Activated CD4-positive, alpha-beta memory T cell treated with anti-CD3 and anti-CD28 coated beads, Interleukin-2, amount 10 ng/mL, durations not matched to agents 7 days and 5 days (primary cell): ENCODE results near the gene CCDC89. TPM values are rescaled to one million over a fixed set of nuclear protein-coding genes. Genes with fewer than 3 reads are reported as not detected.
"Not testable (repeated sequence)": the region's sequence is repeated elsewhere in the genome, so short reads cannot be mapped to it uniquely, and the experiment has no call there.

Experiments
- CTCF ChIA-PET: fragments of 350-600 bp; sonication (Branson Sonifier 250); formaldehyde crosslinking; loops from one replicate; lab custom pipeline; 2021; ENCODE audit warnings: antibody characterized with exemption, inconsistent platforms; lab: Charles Lee
- POLR2A ChIA-PET: fragments of 350-600 bp; sonication (Branson Sonifier 250); formaldehyde crosslinking; loops from one replicate; lab custom pipeline; 2021; ENCODE audit warnings: antibody characterized with exemption; lab: Charles Lee
- DNase-seq: peaks from one replicate; pipeline ENCODE4 v3.0.0-alpha.2; 2020
- H3K27ac Mint-ChIP-seq: one replicate; pipeline ENCODE4 v1.8.0; 2021; ENCODE audit warnings: mild to moderate bottlenecking, mixed read lengths
- H3K27me3 Mint-ChIP-seq: one replicate; pipeline ENCODE4 v1.8.0; 2021; ENCODE audit warnings: mixed read lengths
- H3K36me3 Mint-ChIP-seq: one replicate; pipeline ENCODE4 v1.8.0; 2021; ENCODE audit warnings: low read depth, mixed read lengths
- H3K4me1 Mint-ChIP-seq: one replicate; pipeline ENCODE4 v1.8.0; 2021; ENCODE audit warnings: mixed read lengths
- H3K4me3 Mint-ChIP-seq: one replicate; pipeline ENCODE4 v1.8.0; 2021; ENCODE audit warnings: mild to moderate bottlenecking, mixed read lengths
- H3K9me3 Mint-ChIP-seq: one replicate; pipeline ENCODE4 v1.8.0; 2021; ENCODE audit warnings: mixed read lengths
- total RNA-seq, 2 experiments: library from RNA; stranded (reverse); gene quantifications; one replicate each; pipeline ENCODE4 v1.2.3, GENCODE V29; 2021

The CCDC89 gene
- total RNA-seq, 2 experiments from 2014 or later: 1.1 to 1.7 TPM

GRCh38 chr11:85663753-85664614 lies 22.0 kb downstream of the CCDC89 start:
- POLR2A ChIA-PET: interaction anchor here (0.9 to 8.5 kb wide), 28 partner anchors 10 to 639 kb away, joined by 3 to 220 read pairs (median 6); partner anchors contain the start of genes CCDC83, CCDC89, DLG2 and EED
- Mint-ChIP-seq H3K4me1 (peaks cover 37% of the 10 kb centered on the region), H3K9me3 (no peaks in the 10 kb centered on the region), H3K36me3 (peaks cover 49% of the 10 kb centered on the region), H3K27me3 (no peaks in the 10 kb centered on the region), H3K4me3 (peak overlapping the region; percentile 97), H3K27ac (peak overlapping the region; percentile 94)
- DNase-seq: peak; percentile 91
- CTCF ChIA-PET: interaction anchor here (0.6 to 2.9 kb wide), 7 partner anchors 13 to 191 kb away, joined by 3 to 16 read pairs (median 7); partner anchors contain the start of genes CCDC83, TMEM126A and TMEM126B

GRCh38 chr11:85663080-85663752 lies 22.8 kb downstream of the CCDC89 start:
- peak overlapping the region; percentile 97 for H3K4me3 Mint-ChIP-seq
- no peaks in the 10 kb centered on the region for H3K9me3 Mint-ChIP-seq
- H3K36me3 Mint-ChIP-seq: peaks cover 57% of the 10 kb centered on the region
- H3K27ac Mint-ChIP-seq: peak overlapping the region; percentile 94
- DNase-seq: no peak
- H3K4me1 Mint-ChIP-seq: peaks cover 43% of the 10 kb centered on the region
- POLR2A ChIA-PET: interaction anchor here (0.9 to 8.5 kb wide), 22 partner anchors 11 to 639 kb away, joined by 3 to 220 read pairs (median 7); partner anchors contain the start of genes CCDC83, CCDC89, DLG2 and HIKESHI
- H3K27me3 Mint-ChIP-seq: no peaks in the 10 kb centered on the region
- CTCF ChIA-PET: interaction anchor here (1.1 to 2.9 kb wide), 6 partner anchors 12 to 192 kb away, joined by 3 to 16 read pairs (median 8); partner anchors contain the start of genes CCDC83, TMEM126A and TMEM126B

GRCh38 chr11:85661972-85662664 lies 23.9 kb downstream of the CCDC89 start:
- H3K9me3 Mint-ChIP-seq: no peaks in the 10 kb centered on the region
- H3K27me3 Mint-ChIP-seq: no peaks in the 10 kb centered on the region
- H3K36me3 Mint-ChIP-seq: peaks cover 63% of the 10 kb centered on the region
- peaks cover 48% of the 10 kb centered on the region for H3K4me1 Mint-ChIP-seq
- ChIA-PET POLR2A (interaction anchor here (0.7 to 8.5 kb wide), 3 partner anchors 11 to 406 kb away, joined by 3 to 220 read pairs (median 4); partner anchors contain the start of gene TMEM126A), CTCF (no interaction called here)
- H3K27ac Mint-ChIP-seq: peak overlapping the region; percentile 54
- no peak for DNase-seq
- H3K4me3 Mint-ChIP-seq: peak overlapping the region; percentile 72

GRCh38 chr11:85658180-85658579 lies 27.8 kb downstream of the CCDC89 start:
- H3K36me3 Mint-ChIP-seq: peaks cover 73% of the 10 kb centered on the region
- H3K4me3 Mint-ChIP-seq: no peak overlapping the region
- no peaks in the 10 kb centered on the region for H3K9me3 Mint-ChIP-seq
- ChIA-PET POLR2A (interaction anchor here (1.5 to 2.2 kb wide), 3 partner anchors 10 to 42 kb away, joined by 4 to 12 read pairs (median 4); partner anchors contain the start of gene TMEM126A), CTCF (interaction anchor here (1.0 kb wide), 1 partner anchor 10 kb away, joined by 3 read pairs; the partner anchor contains the start of gene TMEM126A)
- no peak for DNase-seq
- no peaks in the 10 kb centered on the region for H3K27me3 Mint-ChIP-seq
- H3K4me1 Mint-ChIP-seq: peaks cover 56% of the 10 kb centered on the region
- H3K27ac Mint-ChIP-seq: no peak overlapping the region

GRCh38 chr11:85656777-85657176 lies 29.2 kb downstream of the CCDC89 start:
- H3K27me3 Mint-ChIP-seq: no peaks in the 10 kb centered on the region
- no peaks in the 10 kb centered on the region for H3K9me3 Mint-ChIP-seq
- H3K4me3 Mint-ChIP-seq: no peak overlapping the region
- ChIA-PET POLR2A (interaction anchor here (0.6 to 11.1 kb wide), 6 partner anchors 6 to 1533 kb away, joined by 3 to 220 read pairs (median 4); partner anchors contain the start of genes CREBZF, TMEM126A and TMEM126B), CTCF (interaction anchor here (1.5 kb wide), 1 partner anchor 9 kb away, joined by 8 read pairs; the partner anchor contains the start of gene TMEM126A)
- peaks cover 65% of the 10 kb centered on the region for H3K4me1 Mint-ChIP-seq
- peaks cover 69% of the 10 kb centered on the region for H3K36me3 Mint-ChIP-seq
- no peak overlapping the region for H3K27ac Mint-ChIP-seq
- no peak for DNase-seq

- POLR2A ChIA-PET: interaction anchor here (0.6 to 11.1 kb wide), 4 partner anchors 8 to 192 kb away, joined by 3 to 220 read pairs (median 4); partner anchors contain the start of genes CREBZF and TMEM126B
- H3K36me3 Mint-ChIP-seq: peaks cover 59% of the 10 kb centered on the region
- CTCF ChIA-PET, DNase-seq, H3K27ac Mint-ChIP-seq, H3K27me3 Mint-ChIP-seq, H3K4me3 Mint-ChIP-seq, H3K9me3 Mint-ChIP-seq: not testable (repeated sequence)
- H3K4me1 Mint-ChIP-seq: peaks cover 53% of the 10 kb centered on the region
Measured at GRCh38 chr11:85654343-85654742, 31.7 kb downstream of the CCDC89 start.

GRCh38 chr11:85652786-85653447 lies 33.1 kb downstream of the CCDC89 start:
- Mint-ChIP-seq H3K9me3 (no peaks in the 10 kb centered on the region), H3K4me1 (peaks cover 53% of the 10 kb centered on the region), H3K27me3 (no peaks in the 10 kb centered on the region), H3K27ac (peak overlapping the region; percentile 42), H3K4me3 (no peak overlapping the region), H3K36me3 (peaks cover 47% of the 10 kb centered on the region)
- CTCF ChIA-PET: interaction anchor here (1.1 kb wide), 1 partner anchor 15 kb away, joined by 3 read pairs; no protein-coding TSS in a partner anchor
- POLR2A ChIA-PET: interaction anchor here (1.6 to 11.1 kb wide), 2 partner anchors 10 to 25 kb away, joined by 4 to 220 read pairs; partner anchors contain the start of genes CREBZF and TMEM126B
- no peak for DNase-seq

GRCh38 chr11:85651118-85651517 lies 34.9 kb downstream of the CCDC89 start:
- H3K27ac Mint-ChIP-seq: no peak overlapping the region
- peaks cover 34% of the 10 kb centered on the region for H3K36me3 Mint-ChIP-seq
- ChIA-PET POLR2A (interaction anchor here (0.6 to 11.1 kb wide), 4 partner anchors 10 to 271 kb away, joined by 3 to 220 read pairs (median 3); partner anchors contain the start of genes CREBZF and TMEM126B), CTCF (interaction anchor here (1.2 kb wide), 1 partner anchor 13 kb away, joined by 4 read pairs; no protein-coding TSS in a partner anchor)
- no peak overlapping the region for H3K4me3 Mint-ChIP-seq
- H3K9me3 Mint-ChIP-seq: no peaks in the 10 kb centered on the region
- no peak for DNase-seq
- H3K27me3 Mint-ChIP-seq: no peaks in the 10 kb centered on the region
- peaks cover 51% of the 10 kb centered on the region for H3K4me1 Mint-ChIP-seq

- Mint-ChIP-seq H3K36me3 (peaks cover 18% of the 10 kb centered on the region), H3K4me1 (peaks cover 36% of the 10 kb centered on the region), H3K27me3 (peaks cover 16% of the 10 kb centered on the region), H3K9me3 (no peaks in the 10 kb centered on the region), H3K4me3 (peak within 1 kb of the TSS; percentile 92), H3K27ac (peak within 1 kb of the TSS; percentile 91)
- POLR2A ChIA-PET: interaction anchor here (0.8 to 11.1 kb wide), 29 partner anchors 9 to 655 kb away, joined by 3 to 220 read pairs (median 4); partner anchors contain the start of genes CCDC83, CREBZF, DLG2 and EED
- CTCF ChIA-PET: interaction anchor here (0.6 to 3.3 kb wide), 11 partner anchors 9 to 207 kb away, joined by 3 to 16 read pairs (median 6); partner anchors contain the start of genes CCDC83, DLG2 and TMEM126B
- peak; percentile 93 for DNase-seq
Measured at GRCh38 chr11:85647604-85648299, 38.2 kb downstream of the CCDC89 start, which contains the start of gene TMEM126A. Gene TMEM126A (plus strand): TSS chr11:85647967. CDS start chr11:85650256, 2,289 bp downstream.

- Mint-ChIP-seq H3K4me3 (peak overlapping the region; percentile 92), H3K27me3 (peaks cover 20% of the 10 kb centered on the region), H3K27ac (peak overlapping the region; percentile 91), H3K9me3 (no peaks in the 10 kb centered on the region), H3K36me3 (peaks cover 15% of the 10 kb centered on the region), H3K4me1 (peaks cover 33% of the 10 kb centered on the region)
- ChIA-PET CTCF (interaction anchor here (0.6 to 3.3 kb wide), 8 partner anchors 9 to 208 kb away, joined by 3 to 16 read pairs (median 8); partner anchors contain the start of genes CCDC83, DLG2 and TMEM126B), POLR2A (interaction anchor here (0.9 to 11.1 kb wide), 19 partner anchors 10 to 645 kb away, joined by 3 to 220 read pairs (median 5); partner anchors contain the start of genes CCDC83, CREBZF, DLG2 and EED)
- DNase-seq: no peak
Measured at GRCh38 chr11:85647078-85647477, 38.9 kb downstream of the CCDC89 start.
